CD4-positive, CD25-positive, alpha-beta regulatory T cell (primary cell): ENCODE data around the gene C19orf85. TPM values are rescaled to one million over a fixed set of nuclear protein-coding genes. Genes with fewer than 3 reads are reported as not detected.
"Not testable (repeated sequence)": the region's sequence is repeated elsewhere in the genome, so short reads cannot be mapped to it uniquely, and the experiment has no call there.

Experiments used
- ATAC-seq, 2 donors: fragments of 150-1000 bp; cut with Tn5 transposase; one replicate each; pipeline ENCODE4 v1.10.0; 2021; ENCODE audit warnings: low read depth in 2 of 2, moderate number of reproducible peaks in 2 of 2, moderate library complexity in 1 of 2
- DNase-seq, 3 donors: peaks; one replicate each; pipeline versions ENCODE4 v3.0.0 to v3.0.0-alpha.2; 2012 to 2022; ENCODE audit warnings: mixed read lengths in 1 of 3
- H3K27ac ChIP-seq: one replicate; pipeline ENCODE4 v1.7.0; 2013; ENCODE audit warnings: mild to moderate bottlenecking, low read length; ENCODE audit not compliant: insufficient read depth, poor library complexity, severe bottlenecking
- H3K27me3 ChIP-seq: one replicate; pipeline ENCODE4 v1.7.0; 2013; ENCODE audit warnings: low read length; ENCODE audit not compliant: control insufficient read depth, insufficient read depth
- H3K36me3 ChIP-seq: one replicate; pipeline ENCODE4 v1.7.0; 2013; ENCODE audit warnings: mild to moderate bottlenecking, low read length, moderate library complexity; ENCODE audit not compliant: control insufficient read depth, insufficient read depth
- H3K4me1 ChIP-seq: 2 replicates; pipeline ENCODE4 v1.7.0; 2013; ENCODE audit warnings: mild to moderate bottlenecking, low read length; ENCODE audit not compliant: insufficient read depth, control insufficient read depth, poor library complexity, severe bottlenecking
- H3K4me3 ChIP-seq: one replicate; pipeline ENCODE4 v1.7.0; 2013; ENCODE audit warnings: low read depth, mild to moderate bottlenecking, low read length, moderate library complexity
- H3K9me3 ChIP-seq, 2 experiments: 1 replicate in 1 of 2; 2 replicates in 1 of 2; pipeline ENCODE4 v1.7.0; 2013; ENCODE audit warnings: low read length in 2 of 2, mild to moderate bottlenecking in 1 of 2, moderate library complexity in 1 of 2; ENCODE audit not compliant: control insufficient read depth in 2 of 2
- H3K27ac Mint-ChIP-seq, 3 donors: one replicate each; pipeline ENCODE4 v1.8.0; 2020 to 2022; ENCODE audit warnings: mild to moderate bottlenecking in 3 of 3, mixed read lengths in 3 of 3, moderate library complexity in 2 of 3
- H3K27me3 Mint-ChIP-seq: one replicate; pipeline ENCODE4 v1.8.0; 2022; ENCODE audit warnings: mild to moderate bottlenecking, mixed read lengths
- H3K36me3 Mint-ChIP-seq: one replicate; pipeline ENCODE4 v1.8.0; 2020; ENCODE audit warnings: mixed read lengths
- H3K4me1 Mint-ChIP-seq, 4 donors: one replicate each; pipeline ENCODE4 v1.8.0; 2020 to 2022; ENCODE audit warnings: mixed read lengths in 4 of 4, mild to moderate bottlenecking in 1 of 4
- H3K4me3 Mint-ChIP-seq, 4 donors: one replicate each; pipeline ENCODE4 v1.8.0; 2020 to 2022; ENCODE audit warnings: mild to moderate bottlenecking in 4 of 4, mixed read lengths in 4 of 4, moderate library complexity in 3 of 4
- H3K9me3 Mint-ChIP-seq, 7 donors: one replicate each; pipeline ENCODE4 v1.8.0; 2020 to 2022; ENCODE audit warnings: mixed read lengths in 7 of 7, mild to moderate bottlenecking in 3 of 7, moderate library complexity in 2 of 7
- polyA plus RNA-seq, 4 donors: library from polyadenylated mRNA; unstranded; fragments of 300-500 nt; fragmentation: Illumina TruSeq; gene quantifications; one replicate each; pipeline ENCODE4 v1.2.3, GENCODE V29; 2021
- total RNA-seq: library from RNA; stranded (reverse); gene quantifications from one replicate; pipeline ENCODE4 v1.2.3, GENCODE V29; 2022

The C19orf85 gene
- total and polyA plus RNA-seq, 5 donors from 2014 or later, result not detected

DNA sequence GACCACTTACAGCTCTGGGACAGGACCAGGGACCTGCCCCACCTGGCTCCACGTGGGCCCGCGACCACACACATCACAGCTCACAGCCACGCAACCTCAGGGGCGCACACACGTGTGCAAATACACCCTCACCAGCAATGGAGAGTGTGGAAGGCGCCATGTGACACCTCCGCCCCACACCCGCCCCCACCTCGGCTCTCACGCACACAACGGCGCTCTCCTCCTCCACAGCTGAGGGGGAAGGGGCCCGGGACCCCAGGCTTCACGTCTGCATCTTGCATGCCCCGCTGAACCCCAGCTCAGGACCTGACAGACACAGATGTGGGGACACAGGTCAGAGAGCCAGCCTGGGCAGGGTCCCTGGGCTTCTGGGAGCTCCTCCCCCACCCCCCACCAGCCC, 15.1 kb downstream of the C19orf85 start:
- Mint-ChIP-seq H3K4me1 (peaks cover 0 to 19% (median 6%) of the 10 kb centered on the region in 4 donors), H3K4me3 (no peak overlapping the region), H3K9me3 (no peaks in the 10 kb centered on the region), H3K36me3 (peaks cover 8% of the 10 kb centered on the region), H3K27ac (no peak overlapping the region), H3K27me3 (peaks cover 39% of the 10 kb centered on the region)
- no peak overlapping the region for H3K27ac ChIP-seq
- DNase-seq (no peak), ATAC-seq (no peak)
- peaks cover 7% of the 10 kb centered on the region for H3K27me3 ChIP-seq
- H3K36me3 ChIP-seq, result no peaks in the 10 kb centered on the region
- H3K9me3 ChIP-seq, result no peaks in the 10 kb centered on the region
- H3K4me3 ChIP-seq, result no peak overlapping the region
- H3K4me1 ChIP-seq, result peaks cover 16% of the 10 kb centered on the region

DNA sequence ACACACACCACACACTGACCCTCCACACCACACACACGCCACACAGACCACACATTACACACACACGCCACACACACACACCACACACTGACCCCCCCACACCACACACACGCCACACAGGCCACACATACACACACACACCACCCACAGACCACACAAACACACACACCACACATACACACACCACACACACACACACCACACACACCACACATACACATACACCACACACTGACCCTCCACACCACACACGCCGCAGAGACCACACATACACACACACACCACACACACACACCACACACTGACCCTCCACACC, 16.4 kb downstream of the C19orf85 start:
- not testable (repeated sequence) for H3K4me3 ChIP-seq, H3K4me1 Mint-ChIP-seq, DNase-seq, H3K36me3 ChIP-seq, H3K27ac Mint-ChIP-seq, H3K4me3 Mint-ChIP-seq, ATAC-seq, H3K27ac ChIP-seq, H3K9me3 ChIP-seq, H3K9me3 Mint-ChIP-seq, H3K36me3 Mint-ChIP-seq
- H3K4me1 ChIP-seq, result peaks cover 16% of the 10 kb centered on the region
- peaks cover 40% of the 10 kb centered on the region for H3K27me3 Mint-ChIP-seq
- peaks cover 12% of the 10 kb centered on the region for H3K27me3 ChIP-seq

DNA sequence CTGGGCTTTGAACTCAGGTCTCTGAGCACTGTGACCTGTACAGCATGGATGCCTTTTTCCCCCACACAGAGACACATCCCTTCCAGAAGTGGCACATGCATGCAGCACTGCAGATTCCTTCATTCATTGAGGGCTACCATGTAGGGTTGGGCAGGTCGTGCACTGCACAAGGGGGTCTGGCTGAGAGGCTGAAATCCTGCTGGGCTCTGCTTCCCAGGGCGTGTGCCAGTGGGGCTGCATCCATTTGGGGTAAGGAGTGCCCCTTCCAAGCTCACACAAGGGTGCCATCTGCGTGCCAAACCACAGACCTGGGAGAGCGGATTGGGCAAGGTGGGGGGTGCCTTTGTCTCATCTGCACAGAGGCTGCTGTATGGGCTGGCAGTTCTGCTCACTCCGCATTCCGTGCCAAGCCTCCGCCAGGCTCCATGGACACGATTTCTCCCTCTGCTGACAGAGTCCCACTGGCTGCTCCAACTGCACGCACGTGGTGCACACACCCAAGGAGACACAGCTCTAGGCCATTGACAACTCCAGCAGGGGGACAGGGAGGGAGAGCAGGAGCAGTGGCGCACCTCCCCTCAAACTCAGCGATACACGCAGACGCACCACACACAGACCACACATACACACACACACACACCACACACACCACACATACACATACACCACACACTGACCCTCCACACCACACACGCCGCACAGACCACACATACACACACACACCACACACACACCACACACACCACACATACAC, 17.0 kb downstream of the C19orf85 start:
- no peak for DNase-seq
- Histone ChIP-seq H3K36me3 (no peaks in the 10 kb centered on the region), H3K9me3 (no peaks in the 10 kb centered on the region), H3K27me3 (peaks cover 12% of the 10 kb centered on the region), H3K4me1 (peaks cover 15% of the 10 kb centered on the region), H3K27ac (no peak overlapping the region), H3K4me3 (no peak overlapping the region)
- Mint-ChIP-seq H3K4me1 (peaks cover 0 to 10% (median 3%) of the 10 kb centered on the region in 4 donors), H3K36me3 (no peaks in the 10 kb centered on the region), H3K27me3 (peaks cover 41% of the 10 kb centered on the region), H3K27ac (no peak overlapping the region), H3K9me3 (peaks cover 0 to 2% (median 0%) of the 10 kb centered on the region in 7 donors), H3K4me3 (no peak overlapping the region)
- ATAC-seq, result no peak

DNA sequence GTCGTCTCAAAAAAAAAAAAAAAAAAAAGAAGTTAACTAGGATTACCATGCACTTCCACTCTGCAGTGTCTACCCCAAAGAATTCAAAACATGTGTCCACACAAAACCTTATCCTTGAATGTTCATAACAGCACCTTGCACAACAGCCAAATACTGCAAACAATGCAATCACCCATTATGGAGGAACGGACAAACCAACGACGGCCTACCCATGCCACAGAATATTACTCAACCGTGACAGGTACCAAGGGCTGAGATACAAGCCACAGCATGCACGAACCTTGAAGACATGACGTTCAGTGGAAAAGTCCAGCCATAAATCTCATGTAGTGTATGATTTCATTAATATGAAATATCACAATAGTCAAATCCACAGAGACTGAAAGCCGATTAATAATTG, 18.5 kb downstream of the C19orf85 start:
- H3K36me3 Mint-ChIP-seq, result no peaks in the 10 kb centered on the region
- no peak overlapping the region for H3K27ac Mint-ChIP-seq
- no peak overlapping the region for H3K4me3 ChIP-seq
- no peak overlapping the region for H3K27ac ChIP-seq
- H3K36me3 ChIP-seq, result no peaks in the 10 kb centered on the region
- no peak overlapping the region for H3K4me3 Mint-ChIP-seq
- H3K27me3 ChIP-seq, result peaks cover 14% of the 10 kb centered on the region
- peaks cover 49% of the 10 kb centered on the region for H3K27me3 Mint-ChIP-seq
- ATAC-seq (no peak), DNase-seq (no peak)
- peaks cover 0 to 15% (median 6%) of the 10 kb centered on the region in 4 donors for H3K4me1 Mint-ChIP-seq
- H3K9me3 Mint-ChIP-seq, result peaks cover 0 to 5% (median 0%) of the 10 kb centered on the region in 7 donors
- peaks cover 15% of the 10 kb centered on the region for H3K4me1 ChIP-seq
- no peaks in the 10 kb centered on the region for H3K9me3 ChIP-seq

DNA sequence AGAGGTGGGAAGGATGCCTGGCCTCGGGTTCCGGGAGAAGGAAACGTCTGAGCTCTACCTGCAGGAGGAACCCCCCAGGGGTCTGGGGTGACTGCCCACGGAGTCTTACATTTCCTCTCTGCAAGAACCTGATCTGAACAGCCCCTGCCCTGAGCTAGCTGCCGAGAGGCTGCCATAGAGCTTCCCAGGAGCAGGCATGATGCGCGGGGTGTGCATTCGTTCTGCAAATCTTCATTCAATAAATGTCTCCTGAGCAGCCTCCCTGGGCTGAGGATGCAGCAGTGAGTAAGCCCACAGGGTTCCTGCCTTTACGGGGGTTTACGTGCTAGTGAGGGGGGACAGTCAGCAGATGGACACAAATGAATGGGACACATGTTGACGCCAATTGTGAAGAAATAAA, 19.9 kb downstream of the C19orf85 start:
- Mint-ChIP-seq H3K27me3 (peaks cover 54% of the 10 kb centered on the region), H3K4me3 (peak overlapping the region in 1 of 4 donors; percentile 48)

DNA sequence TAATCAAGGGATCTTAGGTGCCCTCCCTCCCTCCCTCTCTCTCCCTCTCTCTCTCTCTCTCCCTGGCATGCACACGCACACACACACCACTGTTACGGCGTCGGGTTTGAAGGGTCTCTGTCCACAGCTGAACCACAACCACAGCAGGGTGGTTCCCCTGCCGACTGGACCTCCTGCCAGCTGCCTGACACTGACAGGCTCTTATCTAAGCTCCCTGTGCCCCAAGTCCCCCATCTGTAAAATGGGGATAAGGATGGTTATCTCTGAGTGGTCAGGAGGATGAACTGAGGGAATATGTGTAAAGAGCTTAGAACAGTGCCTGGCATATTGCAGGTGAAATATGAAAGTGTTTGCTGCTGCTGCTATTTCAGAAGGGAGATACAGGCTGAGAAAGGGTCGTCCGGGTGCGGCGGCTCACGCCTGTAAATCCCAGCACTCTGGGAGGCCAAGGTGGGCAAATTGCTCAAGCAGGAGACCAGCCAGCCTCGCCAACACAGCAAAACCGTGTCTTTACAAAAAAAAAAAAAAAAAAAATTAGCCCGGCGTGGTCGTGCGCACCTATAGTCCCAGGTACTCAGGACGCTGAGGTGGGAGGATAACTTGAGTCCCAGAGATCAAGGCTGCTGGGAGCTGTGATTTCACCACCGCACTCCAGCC, 20.6 kb downstream of the C19orf85 start:
- Mint-ChIP-seq H3K36me3 (no peaks in the 10 kb centered on the region), H3K4me3 (no peak overlapping the region), H3K27ac (peak overlapping the region in 1 of 3 donors; percentile 52), H3K9me3 (peaks cover 0 to 6% (median 0%) of the 10 kb centered on the region in 7 donors), H3K27me3 (peaks cover 61% of the 10 kb centered on the region), H3K4me1 (peaks cover 0 to 25% (median 8%) of the 10 kb centered on the region in 4 donors)
- peaks cover 24% of the 10 kb centered on the region for H3K27me3 ChIP-seq
- no peak for ATAC-seq
- no peak overlapping the region for H3K27ac ChIP-seq
- H3K4me3 ChIP-seq, result no peak overlapping the region
- H3K9me3 ChIP-seq, result no peaks in the 10 kb centered on the region
- peaks cover 21% of the 10 kb centered on the region for H3K4me1 ChIP-seq
- H3K36me3 ChIP-seq, result no peaks in the 10 kb centered on the region
- no peak for DNase-seq

More for the DNA sequence above, 19.9 kb downstream of the C19orf85 start:
- Histone ChIP-seq H3K36me3 (no peaks in the 10 kb centered on the region), H3K27me3 (peaks cover 20% of the 10 kb centered on the region), H3K4me3 (no peak overlapping the region), H3K4me1 (peaks cover 21% of the 10 kb centered on the region), H3K27ac (no peak overlapping the region), H3K9me3 (no peaks in the 10 kb centered on the region)
- no peaks in the 10 kb centered on the region for H3K36me3 Mint-ChIP-seq
- ATAC-seq (no peak), DNase-seq (no peak)
- H3K27ac Mint-ChIP-seq, result no peak overlapping the region
- peaks cover 0 to 5% (median 0%) of the 10 kb centered on the region in 7 donors for H3K9me3 Mint-ChIP-seq
- H3K4me1 Mint-ChIP-seq, result peaks cover 0 to 22% (median 8%) of the 10 kb centered on the region in 4 donors

DNA sequence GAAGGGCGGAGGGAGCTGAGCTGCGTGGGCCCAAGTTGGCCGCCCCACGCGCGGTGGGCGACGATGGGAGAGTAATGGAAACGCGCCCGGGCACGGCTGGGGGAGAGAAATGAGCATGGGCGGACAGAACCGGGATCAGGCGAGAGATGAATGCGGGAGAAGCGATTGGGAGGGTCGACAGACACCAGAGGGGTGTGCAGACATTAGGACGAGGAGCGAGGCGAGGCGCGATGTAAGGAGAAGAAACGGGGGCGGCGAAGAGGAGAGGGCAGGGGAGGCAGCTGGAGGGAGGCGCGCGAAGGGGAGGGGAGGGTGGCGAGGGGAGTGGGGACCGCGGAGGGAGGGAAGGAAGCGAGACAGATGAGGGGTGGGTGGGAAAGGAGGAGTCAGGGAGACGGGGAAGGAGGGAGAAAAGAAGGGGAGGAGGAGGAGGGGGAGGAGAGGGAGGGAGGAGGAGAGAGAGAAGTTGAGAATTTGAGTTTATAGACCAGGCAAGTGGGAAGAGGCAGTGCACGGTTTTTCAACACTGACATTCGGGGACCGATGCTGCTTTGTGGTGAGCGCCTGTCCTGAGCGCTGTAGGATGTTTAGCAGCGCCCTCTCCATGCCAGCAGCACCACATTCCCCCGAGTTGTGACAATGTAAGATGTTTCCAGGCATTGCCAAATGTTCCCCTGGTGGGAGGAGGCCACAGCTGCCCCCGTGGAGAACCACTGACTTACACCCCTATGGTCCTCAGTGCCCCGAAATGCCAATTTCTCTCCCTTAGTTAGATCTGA, 21.3 kb downstream of the C19orf85 start, which contains the start of gene SHISA7:
Gene SHISA7, minus strand, starts transcription at position 256 of the 779 bp plus-strand sequence. CDS start 437 bp downstream, outside the sequence.
- no peak within 1 kb of the TSS for H3K27ac ChIP-seq
- H3K4me3 ChIP-seq, result no peak within 1 kb of the TSS
- H3K27me3 ChIP-seq, result peaks cover 27% of the 10 kb centered on the region
- peaks cover 65% of the 10 kb centered on the region for H3K27me3 Mint-ChIP-seq
- ATAC-seq (no peak), DNase-seq (no peak)
- H3K4me1 Mint-ChIP-seq, result peaks cover 0 to 25% (median 8%) of the 10 kb centered on the region in 4 donors
- H3K9me3 ChIP-seq, result no peaks in the 10 kb centered on the region
- no peak within 1 kb of the TSS for H3K4me3 Mint-ChIP-seq
- H3K4me1 ChIP-seq, result peaks cover 21% of the 10 kb centered on the region
- no peaks in the 10 kb centered on the region for H3K36me3 Mint-ChIP-seq
- peaks cover 0 to 6% (median 0%) of the 10 kb centered on the region in 7 donors for H3K9me3 Mint-ChIP-seq
- peak within 1 kb of the TSS in 1 of 3 donors; percentile 52 for H3K27ac Mint-ChIP-seq
- no peaks in the 10 kb centered on the region for H3K36me3 ChIP-seq
